GM10266 (cell line): ENCODE data around the gene PRR5L.

Source experiments
- DNase-seq: peaks from one replicate; pipeline ENCODE4 v3.0.0; 2012; ENCODE audit errors: extremely low spot score
- CTCF ChIP-seq: IDR thresholded peaks from 2 replicates; pipeline ENCODE4 v1.5.1; 2012; ENCODE audit warnings: mild to moderate bottlenecking, low read depth; ENCODE audit not compliant: control insufficient read depth, insufficient read depth; ENCODE audit errors: missing control alignments

Gene PRR5L

GRCh38 chr11:36364551-36365325 lies 68.7 kb downstream of the PRR5L start:
- no peak for DNase-seq
- TF ChIP-seq CTCF: no peak

GRCh38 chr11:36365907-36366306 lies 69.8 kb downstream of the PRR5L start:
- no peak for TF ChIP-seq CTCF
- no peak for DNase-seq

GRCh38 chr11:36367806-36368680 lies 72.0 kb downstream of the PRR5L start:
- no peak for TF ChIP-seq CTCF

GRCh38 chr11:36371181-36371580 lies 75.1 kb downstream of the PRR5L start:
- DNase-seq: no peak
- no peak for TF ChIP-seq CTCF

More at GRCh38 chr11:36367806-36368680, 72.0 kb downstream of the PRR5L start:
- no peak for DNase-seq

GRCh38 chr11:36371590-36371989 lies 75.5 kb downstream of the PRR5L start:
- no peak for TF ChIP-seq CTCF

GRCh38 chr11:36372101-36372771 lies 76.1 kb downstream of the PRR5L start:
- no peak for DNase-seq
- TF ChIP-seq CTCF: no peak

More at GRCh38 chr11:36371590-36371989, 75.5 kb downstream of the PRR5L start:
- no peak for DNase-seq
